GM10266 (cell line): ENCODE data around the gene KIAA1614.
"Not testable (repeated sequence)": the region's sequence is repeated elsewhere in the genome, so short reads cannot be mapped to it uniquely, and the experiment has no call there.

ENCODE experiments used
- DNase-seq: peaks from one replicate; pipeline ENCODE4 v3.0.0; 2012; ENCODE audit errors: extremely low spot score
- CTCF ChIP-seq: IDR thresholded peaks from 2 replicates; pipeline ENCODE4 v1.5.1; 2012; ENCODE audit warnings: mild to moderate bottlenecking, low read depth; ENCODE audit not compliant: control insufficient read depth, insufficient read depth; ENCODE audit errors: missing control alignments

Gene KIAA1614

GRCh38 chr1:180952657-180953013 lies 39.9 kb downstream of the KIAA1614 start:
- TF ChIP-seq CTCF: no peak
- peak; percentile 25 for DNase-seq

GRCh38 chr1:180953291-180954004 lies 40.8 kb downstream of the KIAA1614 start:
- peak; percentile 58 for DNase-seq

GRCh38 chr1:180954005-180954800 lies 41.5 kb downstream of the KIAA1614 start:
- DNase-seq: peak; percentile 81

More at GRCh38 chr1:180953291-180954004, 40.8 kb downstream of the KIAA1614 start:
- no peak for TF ChIP-seq CTCF

GRCh38 chr1:180954801-180955165 lies 42.1 kb downstream of the KIAA1614 start:
- no peak for TF ChIP-seq CTCF
- no peak for DNase-seq

More at GRCh38 chr1:180954005-180954800, 41.5 kb downstream of the KIAA1614 start:
- no peak for TF ChIP-seq CTCF

- no peak for TF ChIP-seq CTCF
- no peak for DNase-seq
These were observed 43.4 kb downstream of the KIAA1614 start for GRCh38 chr1:180956028-180956640.

- DNase-seq: not testable (repeated sequence)
These were observed 46.9 kb downstream of the KIAA1614 start for GRCh38 chr1:180959620-180960019.

- no peak for DNase-seq
- no peak for TF ChIP-seq CTCF
These were observed 48.9 kb downstream of the KIAA1614 start for GRCh38 chr1:180961622-180962021.
